HG03064 (cell line): ENCODE data around the gene PPARD.
"Not testable (repeated sequence)": the region's sequence is repeated elsewhere in the genome, so short reads cannot be mapped to it uniquely, and the experiment has no call there.

Source experiments
- ATAC-seq: cut with Tn5 transposase; IDR thresholded peaks from one replicate; pipeline ENCODE4 v1.9.1; 2021; ENCODE audit warnings: low read depth; ENCODE audit not compliant: unreplicated experiment

PPARD gene

DNA sequence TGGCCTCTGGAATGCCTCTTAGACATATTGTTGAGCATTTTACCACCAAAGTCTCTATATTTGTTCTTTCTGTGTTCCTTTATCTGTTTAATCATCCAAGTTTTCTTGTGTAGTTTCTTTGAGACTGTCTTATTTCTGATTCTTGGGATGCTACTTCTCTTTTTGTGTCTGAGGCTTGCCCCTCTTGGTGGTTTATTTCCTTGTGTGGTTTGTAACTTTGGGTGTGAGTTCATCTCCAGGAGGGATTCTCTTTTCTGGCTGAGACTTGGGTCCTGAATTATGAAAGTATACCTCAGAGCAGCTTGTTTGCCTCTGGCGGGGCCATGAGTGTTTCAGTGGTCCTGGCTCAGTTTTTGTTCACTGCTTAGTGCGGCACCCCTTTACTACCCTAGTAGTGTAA, 33.9 kb downstream of the PPARD start:
- ATAC-seq = no peak

DNA sequence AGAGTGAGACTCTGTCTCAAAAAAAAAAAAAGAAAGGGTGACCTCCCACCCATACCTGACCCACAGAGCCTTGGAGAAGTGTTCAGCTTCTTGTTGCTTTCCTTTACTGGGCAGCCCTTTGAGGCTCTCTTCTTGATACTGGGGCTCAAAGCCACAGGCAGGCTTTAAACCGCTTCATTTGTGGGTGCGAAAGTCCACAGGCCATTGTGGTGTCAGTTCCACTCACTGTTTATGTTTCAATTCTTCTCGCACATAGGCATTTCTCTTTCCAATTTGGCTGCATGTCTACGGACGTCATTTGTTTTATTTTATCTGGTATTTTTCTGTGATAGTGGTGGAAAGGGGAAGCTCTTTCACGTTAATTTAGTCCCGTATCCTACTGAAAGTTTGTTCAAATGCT, 34.6 kb downstream of the PPARD start:
- no peak for ATAC-seq

DNA sequence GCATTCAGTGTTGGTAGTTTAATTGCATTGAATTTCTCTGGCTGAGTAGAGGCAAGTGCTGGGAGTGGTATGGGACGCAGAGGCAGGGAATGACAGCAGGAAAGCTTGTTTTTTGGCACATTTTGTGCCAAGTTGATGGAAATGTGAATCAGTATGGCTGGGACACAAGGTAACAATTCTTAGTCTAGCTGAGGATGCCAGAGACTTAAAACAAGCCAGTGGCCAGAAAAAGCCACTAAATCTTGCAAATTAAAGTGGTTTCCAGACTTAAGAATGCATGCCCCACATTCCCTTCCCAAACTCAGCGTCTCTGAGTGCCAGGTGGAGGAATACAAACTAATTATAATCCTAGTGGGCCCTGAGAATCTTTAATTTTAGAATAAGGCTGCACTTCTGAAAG, 35.9 kb downstream of the PPARD start:
- no peak for ATAC-seq

DNA sequence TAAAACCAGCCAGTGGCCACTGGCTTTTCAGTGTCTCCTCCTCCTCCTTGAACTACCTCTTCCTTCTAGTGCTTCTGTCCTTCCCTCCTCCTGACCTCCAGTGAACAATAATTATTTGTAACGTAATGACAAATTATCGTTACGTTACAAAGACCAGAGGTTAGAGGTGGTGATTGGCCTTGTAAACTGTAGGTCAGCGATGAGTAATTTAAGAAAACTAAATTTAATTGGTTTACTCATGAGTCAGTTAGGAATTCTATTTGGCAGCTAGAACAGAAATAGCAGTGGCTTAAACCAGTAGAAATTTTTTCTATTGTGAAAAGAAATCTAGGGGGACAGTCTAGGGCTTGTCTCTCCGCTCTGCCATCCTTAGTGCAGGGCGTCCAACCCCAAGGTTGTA, 38.8 kb downstream of the PPARD start:
- ATAC-seq = no peak

DNA sequence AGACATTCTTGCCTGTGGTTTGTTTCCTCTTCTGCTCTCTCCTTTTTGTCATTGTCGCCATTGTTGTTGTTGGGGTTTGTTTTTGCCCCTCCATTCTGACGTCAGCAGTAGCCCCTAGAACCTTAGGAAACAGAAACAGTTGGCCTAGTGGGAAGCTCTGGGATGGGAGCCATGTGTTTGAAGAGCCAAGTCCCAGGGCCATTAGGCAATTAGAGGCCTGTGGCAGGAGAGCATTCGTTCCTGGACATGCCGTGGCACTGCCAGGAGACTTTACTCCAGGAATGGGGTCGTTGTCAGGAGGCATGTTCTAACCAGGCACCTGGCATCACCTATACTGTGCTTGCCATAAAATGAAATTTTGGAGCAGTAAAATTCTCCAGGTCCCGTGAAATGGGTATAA, 39.7 kb downstream of the PPARD start:
- ATAC-seq = no peak

DNA sequence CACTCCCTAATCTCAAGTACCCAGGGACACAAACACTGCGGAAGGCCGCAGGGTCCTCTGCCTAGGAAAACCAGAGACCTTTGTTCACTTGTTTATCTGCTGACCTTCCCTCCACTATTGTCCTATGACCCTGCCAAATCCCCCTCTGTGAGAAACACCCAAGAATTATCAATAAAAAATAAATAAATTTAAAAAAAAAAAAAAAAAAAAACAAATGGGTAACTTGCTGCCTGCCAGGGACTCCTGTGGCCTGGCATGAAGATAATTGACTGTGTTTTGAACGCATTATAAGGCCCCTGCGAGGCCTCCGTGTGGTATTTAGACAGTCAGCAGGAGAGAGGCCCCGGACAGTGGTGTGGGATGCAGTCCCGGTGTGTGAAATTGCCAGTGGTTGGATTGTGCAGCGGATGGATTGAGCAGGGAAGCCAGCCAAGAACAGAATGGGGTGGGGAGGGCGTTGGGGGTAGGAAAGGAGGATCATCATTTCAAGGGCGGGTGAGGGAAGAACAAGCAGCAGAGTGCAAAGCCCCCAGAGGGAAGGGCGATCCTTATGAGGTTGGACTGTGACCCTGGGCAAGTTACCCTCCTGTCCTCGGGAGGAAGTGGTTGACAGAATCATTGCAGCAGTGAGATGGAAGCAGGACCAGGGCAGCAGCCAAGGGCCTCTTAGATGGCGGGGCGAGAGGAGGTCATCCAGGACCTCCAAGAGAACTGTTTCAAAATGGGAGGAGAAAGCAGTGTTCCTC, 43.3 kb downstream of the PPARD start:
- ATAC-seq = no peak

DNA sequence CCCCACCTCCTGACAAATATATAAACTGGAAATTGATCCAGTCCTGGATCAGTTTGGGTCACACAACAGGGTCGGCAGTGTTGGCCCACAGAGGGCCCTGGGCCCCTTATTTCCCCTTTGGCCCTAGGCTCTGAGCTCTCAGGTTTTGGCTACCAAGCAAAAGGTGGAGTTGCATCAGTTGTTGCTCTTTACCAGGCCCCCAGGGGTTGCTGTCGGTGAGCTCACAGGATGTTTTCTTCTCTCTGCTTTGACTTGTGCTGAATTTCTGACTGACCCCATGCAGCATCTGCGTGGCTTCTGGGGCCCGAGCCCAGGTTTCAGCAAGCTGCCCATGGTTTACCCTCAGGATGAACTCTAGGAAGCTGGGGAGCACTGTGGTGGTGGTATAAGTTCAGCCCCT, 44.6 kb downstream of the PPARD start:
- no peak for ATAC-seq

DNA sequence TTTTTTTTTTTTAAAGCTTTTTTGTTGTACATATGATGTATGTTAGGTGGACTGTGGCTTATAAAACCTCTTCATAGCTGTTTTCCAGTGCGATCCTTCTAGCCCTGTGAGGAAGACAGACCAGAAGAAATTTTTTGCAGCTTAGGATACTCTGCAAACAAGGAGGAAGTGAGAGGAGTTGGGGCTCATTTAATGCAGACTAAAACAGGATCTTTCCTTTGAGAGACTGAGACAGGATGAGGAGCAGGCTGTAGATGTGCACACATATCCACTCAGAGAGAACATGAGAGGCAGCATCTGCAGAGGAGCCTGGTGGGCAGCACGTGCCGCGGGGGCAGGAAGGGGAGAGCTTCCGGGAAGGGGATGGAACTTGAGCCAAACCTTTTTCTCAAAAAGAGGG, 45.7 kb downstream of the PPARD start:
- no peak for ATAC-seq

DNA sequence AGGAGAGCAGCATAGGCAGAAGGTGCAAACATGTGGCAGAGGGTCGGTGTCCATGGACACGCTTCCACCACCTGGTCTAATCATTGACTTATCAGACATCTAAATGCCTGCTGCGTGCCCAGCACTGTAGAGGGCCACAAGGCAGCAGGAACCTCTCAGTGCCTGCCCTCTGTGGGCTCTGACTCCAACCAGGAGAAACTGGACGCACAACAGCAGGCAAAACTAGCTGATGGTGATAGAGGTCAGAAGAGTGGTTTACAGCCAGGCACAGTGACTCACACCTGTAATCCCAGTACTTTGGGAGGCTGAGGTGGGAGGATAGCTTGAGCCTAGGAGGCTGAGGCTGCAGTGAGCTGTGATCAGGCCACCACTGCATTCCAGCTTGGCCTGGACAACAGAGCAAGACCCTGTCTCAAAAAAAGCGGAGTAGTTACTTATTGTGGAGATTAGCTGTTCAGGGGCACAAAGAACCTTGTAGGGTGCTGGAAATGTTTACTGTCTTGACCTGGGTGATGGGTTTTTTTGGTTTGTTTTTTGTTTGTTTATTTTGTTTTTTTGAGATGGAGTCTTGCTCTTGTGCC, 46.5 kb downstream of the PPARD start:
- no peak for ATAC-seq

DNA sequence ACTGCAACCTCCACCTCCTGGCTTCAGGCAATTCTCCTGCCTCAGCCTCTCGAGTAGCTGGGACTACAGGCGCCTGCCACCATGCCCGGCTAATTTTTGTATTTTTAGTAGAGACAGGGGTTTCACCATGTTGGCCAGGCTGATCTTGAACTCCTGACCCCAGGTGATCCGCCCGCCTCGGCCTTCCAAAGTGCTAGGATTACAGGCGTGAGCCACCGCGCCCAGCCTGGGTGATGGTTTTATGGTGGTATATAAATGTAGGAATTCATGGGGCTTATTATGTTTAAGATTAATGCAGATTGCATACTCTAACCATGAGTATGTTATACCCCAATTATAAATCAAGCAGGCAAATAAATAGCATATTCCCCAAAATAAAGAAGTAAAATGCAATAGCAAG, 47.0 kb downstream of the PPARD start:
- not testable (repeated sequence) for ATAC-seq

DNA sequence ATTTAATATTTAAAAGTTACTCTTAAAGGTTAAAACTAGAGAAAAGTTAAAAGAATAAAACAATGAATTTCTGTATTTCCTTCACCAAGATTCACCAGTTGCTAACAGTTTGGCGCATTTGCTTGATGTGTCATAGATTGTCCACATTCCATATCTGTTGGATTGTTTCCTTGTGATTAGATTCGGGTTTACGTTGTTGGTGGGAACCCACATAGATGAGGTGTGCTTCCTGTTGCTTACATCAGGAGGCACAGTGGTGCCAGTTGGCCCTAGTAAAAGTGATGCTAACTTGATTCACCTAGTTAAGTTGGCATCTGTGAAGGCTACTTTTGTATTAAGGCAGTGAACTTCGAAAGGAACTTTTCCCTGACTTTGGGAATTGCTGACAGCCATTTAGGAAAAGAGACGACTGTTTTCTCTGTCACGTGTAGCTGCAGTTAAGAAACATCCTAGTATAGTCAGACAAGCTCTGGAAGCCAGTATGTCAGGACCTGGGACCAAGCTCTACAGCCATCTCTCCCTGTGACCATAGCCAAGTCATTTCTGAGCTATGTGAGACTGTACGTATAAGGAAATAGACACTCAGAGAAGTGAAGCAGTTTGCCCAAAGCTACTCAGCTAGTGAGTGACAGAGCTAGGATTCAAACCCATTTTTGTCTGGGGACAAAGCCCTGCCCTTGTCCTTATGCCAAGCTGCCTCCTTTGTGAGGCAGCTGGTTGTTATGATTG, 49.0 kb downstream of the PPARD start:
- ATAC-seq = no peak

DNA sequence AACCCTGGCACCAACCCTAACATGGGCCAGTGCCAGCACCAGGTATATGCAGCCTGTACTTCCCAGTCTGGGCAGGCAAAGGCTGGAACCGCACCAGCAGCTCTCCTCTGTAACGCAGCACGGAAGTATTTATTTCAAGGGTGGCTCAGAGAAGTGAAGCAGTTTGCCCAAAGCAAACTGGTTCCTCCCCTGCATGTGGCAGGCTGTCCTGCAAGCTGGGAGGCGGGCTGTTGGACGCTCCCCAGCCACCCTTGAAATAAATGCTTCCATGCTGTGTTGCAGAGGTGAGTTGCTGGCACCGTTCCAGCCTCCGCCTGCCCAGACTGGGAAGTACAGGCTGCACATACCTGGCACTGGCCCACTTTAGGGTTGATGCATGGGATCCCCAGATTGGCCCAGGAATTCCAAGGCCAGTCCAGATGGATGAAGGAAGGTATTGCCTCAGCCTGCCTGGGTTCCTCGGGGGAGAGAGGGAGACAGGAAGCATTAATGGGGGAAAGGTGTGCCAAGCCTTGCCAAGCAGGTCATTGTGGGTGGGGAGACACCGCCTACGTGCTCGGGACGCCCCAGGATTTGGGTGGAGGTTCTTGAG, 49.8 kb downstream of the PPARD start:
- ATAC-seq = no peak

DNA sequence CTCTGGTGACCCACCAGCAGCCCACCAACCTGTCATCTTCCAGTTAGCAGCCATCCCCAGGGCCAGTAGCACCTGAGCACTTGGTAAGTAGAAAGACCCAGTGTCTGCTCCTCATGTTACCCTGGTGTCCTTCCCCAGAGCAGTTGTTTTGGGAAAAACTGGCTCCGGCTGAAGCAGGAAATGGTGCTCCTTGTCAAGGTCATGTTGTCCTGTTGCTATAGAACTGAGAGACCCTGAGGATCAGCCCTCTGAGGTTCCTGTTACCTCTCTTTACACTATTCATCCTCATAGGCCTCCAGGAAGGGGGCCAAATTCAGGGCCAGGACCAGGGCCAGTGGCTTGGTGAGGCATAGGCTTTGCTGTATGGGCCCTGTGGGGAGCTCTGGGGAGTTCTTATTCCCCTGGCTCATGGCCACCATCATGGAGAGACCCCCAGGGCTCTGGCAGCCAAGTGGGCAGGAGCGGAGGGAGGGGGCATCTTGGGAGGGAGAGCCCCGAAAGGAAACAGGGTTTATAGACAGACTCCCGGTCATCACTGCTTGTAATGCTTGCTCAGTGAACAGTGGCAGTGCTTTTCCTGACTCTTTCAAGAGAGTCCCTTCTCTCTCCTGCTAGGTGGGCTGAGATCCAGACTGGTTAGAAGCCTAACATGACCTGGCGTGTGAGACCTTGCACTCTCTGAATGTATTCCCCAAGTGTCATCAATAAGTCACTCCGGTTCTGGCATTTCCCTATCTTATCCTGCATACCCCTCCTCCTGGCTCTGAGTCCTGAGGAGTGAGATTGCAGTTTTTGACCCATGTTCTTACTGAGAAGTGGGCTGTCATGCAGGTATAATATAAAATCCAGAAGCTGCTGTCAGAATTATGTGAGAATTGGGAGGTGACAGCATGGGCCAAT, 50.7 kb downstream of the PPARD start:
- no peak for ATAC-seq

DNA sequence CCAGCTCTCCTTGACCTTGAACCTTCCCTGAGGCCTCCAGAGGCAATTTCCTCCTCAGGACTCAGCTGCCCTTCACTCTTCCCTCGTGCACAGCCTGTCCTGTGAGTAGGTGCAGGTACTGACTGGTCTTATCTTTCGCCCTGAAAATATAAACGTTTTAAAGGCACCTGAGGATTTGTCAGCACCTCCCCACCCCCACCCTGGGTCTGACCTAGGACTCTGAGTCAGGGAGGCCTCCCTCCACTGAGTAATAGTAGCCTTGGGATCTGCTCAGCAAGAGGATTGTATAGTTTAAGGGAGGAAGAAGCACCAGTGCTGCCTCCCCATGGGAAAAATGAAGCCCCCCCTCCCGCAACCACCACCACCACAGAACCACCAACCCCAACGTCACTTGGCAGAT, 54.6 kb downstream of the PPARD start:
- no peak for ATAC-seq

DNA sequence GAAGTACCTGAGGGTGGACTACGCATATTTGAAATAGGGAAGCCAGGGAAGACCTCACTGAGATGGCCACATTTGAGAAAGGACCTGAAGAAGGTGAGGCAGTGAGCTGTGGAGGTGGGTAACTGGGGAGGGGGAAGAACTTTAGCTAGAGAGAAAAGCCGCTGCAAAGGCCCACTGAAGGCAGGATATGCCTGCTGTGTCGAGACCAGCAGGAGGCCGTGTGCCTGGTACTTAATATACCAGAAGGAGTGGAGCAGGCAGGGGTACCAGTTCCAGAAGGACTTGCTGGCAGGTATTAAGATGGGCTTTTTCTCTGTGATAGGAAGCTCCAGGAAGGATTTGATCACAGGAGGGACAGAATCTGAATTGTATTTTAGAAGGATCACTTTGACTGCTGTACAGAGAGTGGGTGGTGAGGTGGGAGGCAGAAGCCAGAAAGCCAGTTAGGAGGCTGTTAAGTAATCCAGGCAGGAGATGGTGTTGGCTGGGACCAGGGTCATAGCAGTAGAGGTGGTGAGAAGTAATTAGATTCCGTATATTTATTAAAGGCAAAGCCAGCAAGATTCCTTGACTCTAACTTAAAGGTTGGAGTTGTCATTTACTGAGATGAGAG, 55.6 kb downstream of the PPARD start:
- ATAC-seq = no peak

DNA sequence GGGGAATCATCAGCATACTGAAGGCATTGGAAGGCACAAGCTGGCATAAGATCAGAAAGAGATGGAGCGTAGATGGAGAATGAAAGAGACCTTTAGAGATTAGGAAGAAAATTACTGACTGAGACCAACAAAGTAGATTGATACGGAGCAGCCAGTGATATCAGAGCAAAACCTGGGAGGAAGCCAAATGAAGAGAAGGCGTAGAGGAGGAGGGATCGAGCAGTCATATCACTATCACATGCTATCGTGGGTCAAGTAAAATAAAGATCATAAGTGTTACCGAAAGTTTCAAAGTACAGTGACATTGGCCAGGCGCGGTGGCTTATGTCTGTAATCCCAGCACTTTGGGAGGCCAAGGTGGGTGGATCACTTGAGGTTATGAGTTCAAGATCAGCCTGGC, 56.2 kb downstream of the PPARD start:
- no peak for ATAC-seq

DNA sequence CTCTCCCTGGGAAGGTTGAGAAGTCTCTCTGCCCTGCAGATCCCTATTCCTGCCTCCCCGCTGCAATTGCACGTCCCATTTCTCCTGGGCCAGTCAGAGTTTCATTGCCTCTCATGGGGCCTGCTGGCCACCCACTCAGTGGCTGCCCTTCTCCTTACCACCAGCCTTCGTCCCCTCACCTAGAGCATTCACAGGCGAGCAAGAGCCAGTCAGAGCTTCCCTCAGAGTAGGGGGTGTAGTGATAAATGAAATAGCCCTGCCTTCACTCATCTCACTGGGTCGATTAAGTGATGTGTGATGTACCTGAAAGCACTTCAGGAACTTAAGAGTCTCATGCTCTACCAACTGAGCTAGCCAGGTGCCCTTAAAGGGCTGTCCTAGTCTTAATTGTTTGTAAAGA, 57.8 kb downstream of the PPARD start:
- no peak for ATAC-seq

DNA sequence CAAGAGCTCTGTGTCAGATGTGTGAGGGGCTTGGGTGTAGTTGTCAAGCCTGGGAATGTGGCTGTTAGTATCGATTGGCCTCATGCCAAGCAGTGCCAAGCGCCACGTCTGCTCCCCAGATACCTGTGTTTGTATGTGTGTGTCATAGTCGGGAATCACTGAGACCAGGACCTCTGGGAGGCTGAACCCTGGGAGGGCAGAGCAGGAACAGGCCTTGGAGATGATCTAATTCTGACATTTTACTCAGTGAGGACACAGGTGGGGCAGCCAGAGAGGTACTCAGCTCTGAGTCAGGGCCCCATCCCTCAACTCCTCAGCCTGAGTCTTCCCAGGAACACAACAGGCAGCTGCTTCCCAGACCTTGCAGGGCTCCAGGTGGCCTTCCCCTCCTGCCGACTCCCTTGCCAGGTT, 58.5 kb downstream of the PPARD start:
- no peak for ATAC-seq

DNA sequence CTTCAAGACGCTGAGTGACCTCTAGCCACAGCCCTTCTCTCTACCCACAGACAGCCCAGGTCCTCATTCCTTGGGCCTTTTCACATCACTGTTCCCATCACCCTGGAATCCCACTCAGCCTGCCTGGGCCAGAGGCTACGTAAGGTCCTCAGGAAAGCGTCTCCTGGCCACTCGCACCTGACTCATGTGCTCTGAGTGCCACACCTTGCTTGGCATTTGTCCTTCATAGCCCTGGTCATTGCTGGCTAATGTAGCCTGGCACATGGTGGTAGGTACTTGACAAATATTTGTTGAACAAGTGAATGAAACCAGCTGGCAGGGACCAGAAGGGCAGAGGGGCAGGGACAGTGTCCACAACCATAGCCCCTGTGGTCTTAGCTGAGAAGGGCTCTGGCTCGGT, 59.2 kb downstream of the PPARD start:
- ATAC-seq = no peak
